BE2C (cell line): ENCODE data around the gene TMEM178B.

Experiments used
- DNase-seq: peaks from one replicate; pipeline ENCODE4 v3.0.0-alpha.2; 2020
- H3K27me3 ChIP-seq: fragments of 250-450 bp; sonication (Bioruptor Pico); 2 replicates; pipeline ENCODE4 v1.5.1; 2020; ENCODE audit warnings: mild to moderate bottlenecking
- H3K36me3 ChIP-seq: fragments of 250-450 bp; sonication (Bioruptor Pico); 2 replicates; pipeline ENCODE4 v1.5.1; 2020; ENCODE audit warnings: mild to moderate bottlenecking
- H3K4me1 ChIP-seq: fragments of 250-450 bp; sonication (Bioruptor Pico); 2 replicates; pipeline ENCODE4 v1.5.1; 2020
- H3K4me3 ChIP-seq: 2 replicates; pipeline ENCODE4 v1.5.1; 2011; ENCODE audit warnings: low read depth, low read length
- H3K9me3 ChIP-seq: fragments of 250-450 bp; sonication (Bioruptor Pico); 2 replicates; pipeline ENCODE4 v1.5.1; 2020
- TF ChIP-seq, protein P1 (sequence below): IDR thresholded peaks from 2 replicates; pipeline ENCODE4 v1.5.1; 2012; ENCODE audit warnings: mild to moderate bottlenecking, low read depth, low read length

Gene TMEM178B

DNA sequence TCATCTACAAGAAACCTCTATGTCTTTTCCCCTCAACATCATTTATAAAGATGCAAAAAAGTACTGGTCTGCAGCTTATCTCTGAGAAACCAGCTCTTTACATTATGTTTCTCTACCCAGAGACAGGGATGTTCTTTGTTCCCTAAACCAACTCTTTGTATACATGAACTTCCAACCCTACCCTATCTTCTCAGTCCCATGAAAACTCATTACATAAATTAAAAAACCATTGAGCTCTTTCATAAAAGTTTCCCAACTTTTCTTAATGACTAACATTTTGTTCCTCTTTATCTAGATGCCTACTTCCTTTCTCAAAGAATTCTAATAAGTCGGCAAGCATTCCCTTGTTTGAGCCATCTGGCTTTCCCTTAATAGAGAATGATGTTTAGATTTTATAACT is 284.5 kb downstream of the TMEM178B start:
- no peaks in the 10 kb centered on the region for H3K36me3 ChIP-seq
- no peaks in the 10 kb centered on the region for H3K27me3 ChIP-seq
- no peak for DNase-seq
- TF ChIP-seq, protein P1, sequence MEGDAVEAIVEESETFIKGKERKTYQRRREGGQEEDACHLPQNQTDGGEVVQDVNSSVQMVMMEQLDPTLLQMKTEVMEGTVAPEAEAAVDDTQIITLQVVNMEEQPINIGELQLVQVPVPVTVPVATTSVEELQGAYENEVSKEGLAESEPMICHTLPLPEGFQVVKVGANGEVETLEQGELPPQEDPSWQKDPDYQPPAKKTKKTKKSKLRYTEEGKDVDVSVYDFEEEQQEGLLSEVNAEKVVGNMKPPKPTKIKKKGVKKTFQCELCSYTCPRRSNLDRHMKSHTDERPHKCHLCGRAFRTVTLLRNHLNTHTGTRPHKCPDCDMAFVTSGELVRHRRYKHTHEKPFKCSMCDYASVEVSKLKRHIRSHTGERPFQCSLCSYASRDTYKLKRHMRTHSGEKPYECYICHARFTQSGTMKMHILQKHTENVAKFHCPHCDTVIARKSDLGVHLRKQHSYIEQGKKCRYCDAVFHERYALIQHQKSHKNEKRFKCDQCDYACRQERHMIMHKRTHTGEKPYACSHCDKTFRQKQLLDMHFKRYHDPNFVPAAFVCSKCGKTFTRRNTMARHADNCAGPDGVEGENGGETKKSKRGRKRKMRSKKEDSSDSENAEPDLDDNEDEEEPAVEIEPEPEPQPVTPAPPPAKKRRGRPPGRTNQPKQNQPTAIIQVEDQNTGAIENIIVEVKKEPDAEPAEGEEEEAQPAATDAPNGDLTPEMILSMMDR = no peak
- H3K9me3 ChIP-seq = no peaks in the 10 kb centered on the region
- H3K4me1 ChIP-seq = peaks cover 19% of the 10 kb centered on the region
- H3K4me3 ChIP-seq = no peak overlapping the region

DNA sequence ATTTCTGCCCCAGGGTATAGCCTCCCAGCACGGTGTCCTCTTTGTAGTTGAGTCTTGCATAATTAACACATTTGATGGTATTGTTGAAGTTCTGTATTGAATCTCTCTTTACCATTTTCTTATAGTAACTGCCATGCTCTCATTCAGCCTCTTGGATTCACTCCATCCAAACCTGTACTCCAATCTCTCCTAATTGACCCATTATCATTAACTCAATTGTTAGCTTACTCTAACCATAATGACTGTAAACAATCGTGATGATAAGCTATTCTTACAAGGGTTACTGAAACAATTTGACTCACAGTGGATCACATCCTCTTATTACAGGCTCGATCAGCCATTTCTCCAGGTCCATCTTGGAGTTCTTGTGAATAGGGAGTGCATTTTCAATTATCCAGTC is 285.4 kb downstream of the TMEM178B start:
- Histone ChIP-seq H3K4me3 (no peak overlapping the region), H3K9me3 (no peaks in the 10 kb centered on the region), H3K4me1 (peaks cover 19% of the 10 kb centered on the region), H3K27me3 (no peaks in the 10 kb centered on the region), H3K36me3 (no peaks in the 10 kb centered on the region)
- no peak for DNase-seq
- TF ChIP-seq, protein P1 = no peak

DNA sequence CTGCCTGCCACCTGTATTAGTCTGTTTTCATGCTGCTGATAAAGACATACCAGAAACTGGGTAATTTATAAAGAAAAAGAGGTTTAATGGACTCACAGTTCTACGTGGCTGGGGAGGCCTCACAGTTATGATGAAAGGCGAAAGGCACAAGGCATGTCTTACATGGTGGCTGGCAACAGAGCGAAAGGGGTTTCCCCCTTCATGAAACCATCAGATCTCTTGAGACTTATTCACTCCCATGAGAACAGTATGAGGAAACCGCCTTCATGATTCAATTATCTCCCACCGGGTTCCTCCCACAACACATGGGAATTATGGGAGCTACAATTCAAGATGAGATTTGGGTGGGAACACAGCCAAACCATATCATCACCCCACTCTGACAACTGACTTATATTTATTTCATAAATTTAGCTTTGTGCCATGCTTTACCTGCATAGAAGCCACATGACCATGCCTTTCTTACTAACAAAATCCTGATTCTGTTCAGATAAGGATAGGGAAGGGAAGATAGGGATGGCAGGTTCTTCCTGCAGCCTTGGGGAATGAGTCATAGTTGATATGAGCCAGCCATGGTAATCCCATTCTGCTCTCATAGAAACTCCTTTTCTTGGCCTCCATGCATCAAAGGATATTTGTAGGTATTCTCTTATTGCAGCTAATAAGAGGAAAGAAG is 286.0 kb downstream of the TMEM178B start:
- TF ChIP-seq, protein P1 = no peak
- Histone ChIP-seq H3K36me3 (no peaks in the 10 kb centered on the region), H3K4me1 (peaks cover 19% of the 10 kb centered on the region), H3K9me3 (no peaks in the 10 kb centered on the region), H3K4me3 (no peak overlapping the region), H3K27me3 (no peaks in the 10 kb centered on the region)
- peak; percentile 25 for DNase-seq

DNA sequence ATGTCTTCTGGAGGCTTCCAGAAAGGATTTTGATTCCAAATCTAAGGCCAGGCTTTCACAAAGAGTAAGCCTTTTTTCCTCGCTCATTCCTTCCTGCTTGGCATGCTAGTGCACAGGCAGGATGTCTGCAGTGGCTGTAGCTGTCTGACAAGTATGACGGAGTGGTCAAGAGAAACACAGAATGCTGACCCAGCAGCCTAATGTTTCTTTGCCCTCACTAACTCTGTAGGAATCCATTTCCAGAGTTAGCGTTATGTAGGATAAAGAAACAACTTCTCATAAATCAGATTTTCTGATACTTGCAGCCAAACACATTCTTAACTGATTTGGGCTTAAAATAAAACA is 286.5 kb downstream of the TMEM178B start:
- Histone ChIP-seq H3K36me3 (no peaks in the 10 kb centered on the region), H3K27me3 (no peaks in the 10 kb centered on the region), H3K4me1 (peaks cover 19% of the 10 kb centered on the region), H3K4me3 (no peak overlapping the region), H3K9me3 (no peaks in the 10 kb centered on the region)
- DNase-seq = no peak
- TF ChIP-seq, protein P1 = no peak

DNA sequence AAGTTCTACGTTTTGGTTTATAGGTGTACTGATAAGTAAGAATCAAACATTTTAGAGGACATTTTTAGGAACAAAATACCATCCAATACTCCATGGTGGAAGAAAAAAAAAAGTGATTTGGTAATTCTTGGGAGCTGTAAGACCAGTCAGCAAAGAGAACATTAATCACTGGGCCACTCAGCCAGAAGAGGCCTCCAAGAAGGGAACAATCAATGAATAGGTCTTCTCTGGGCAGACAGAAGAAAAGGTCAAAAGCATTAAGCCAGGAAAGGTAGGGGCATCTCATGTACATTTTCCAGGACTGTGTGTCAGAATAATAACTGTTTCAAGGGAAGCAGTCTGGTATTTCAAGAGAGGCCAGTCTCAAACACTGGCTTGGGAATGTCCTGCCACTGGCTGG is 286.9 kb downstream of the TMEM178B start:
- peaks cover 19% of the 10 kb centered on the region for H3K4me1 ChIP-seq
- H3K36me3 ChIP-seq = no peaks in the 10 kb centered on the region
- no peaks in the 10 kb centered on the region for H3K27me3 ChIP-seq
- TF ChIP-seq, protein P1 = no peak
- H3K4me3 ChIP-seq = no peak overlapping the region
- no peaks in the 10 kb centered on the region for H3K9me3 ChIP-seq
- DNase-seq = no peak

DNA sequence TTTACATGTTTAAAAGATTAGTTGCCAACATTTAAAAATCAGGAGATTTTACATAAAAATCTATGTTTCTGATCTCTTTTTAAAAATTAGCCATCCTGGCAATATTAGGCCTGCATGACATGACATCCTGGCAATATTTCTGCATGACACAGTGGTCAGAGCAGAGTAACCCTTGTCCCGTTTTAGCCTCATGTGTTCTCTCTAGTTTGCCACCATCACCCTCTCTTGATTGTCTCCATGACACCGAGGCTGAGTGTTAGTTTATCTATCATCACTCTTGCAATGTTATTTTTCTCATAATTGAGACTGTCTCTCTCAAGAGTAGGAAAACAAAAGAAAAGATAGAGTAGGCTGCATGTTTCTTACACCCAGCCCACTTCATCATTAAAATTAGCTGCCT is 287.6 kb downstream of the TMEM178B start:
- Histone ChIP-seq H3K36me3 (no peaks in the 10 kb centered on the region), H3K4me3 (no peak overlapping the region), H3K9me3 (no peaks in the 10 kb centered on the region), H3K27me3 (no peaks in the 10 kb centered on the region), H3K4me1 (peaks cover 22% of the 10 kb centered on the region)
- TF ChIP-seq, protein P1 = no peak
- DNase-seq = no peak
